HCT116 (cell line): ENCODE data around the gene TNNI3. TPM values are rescaled to one million over a fixed set of nuclear protein-coding genes. Genes with fewer than 3 reads are reported as not detected.
A peak's percentile ranks its signal among the peaks of the same experiment; 100 is the strongest.

Experiments
- ATAC-seq: fragments of 200-7000 bp; cut with Tn5 transposase; 2 replicates; pipeline ENCODE4 v1.9.1; 2020; ENCODE audit warnings: mild to moderate bottlenecking, moderate library complexity
- BruUV-seq: library from RNA; stranded (reverse); fragments of 400-500 nt; replicated peaks from 2 replicates; lab custom pipeline; 2021; lab: Mats Ljungman, UMichigan
- CTCF ChIA-PET: fragments of 300-600 bp; sonication (Branson Sonifier 250); formaldehyde crosslinking; loops from one replicate; lab custom pipeline; 2021; ENCODE audit warnings: antibody characterized with exemption; lab: Charles Lee
- POLR2A ChIA-PET: fragments of 300-600, 350-600 bp; sonication (Branson Sonifier 250); formaldehyde crosslinking; loops from one replicate; lab custom pipeline; 2021; ENCODE audit warnings: antibody characterized with exemption; lab: Charles Lee
- RAD21 ChIA-PET, 2 experiments: fragments of 300-600 bp; sonication (Branson Sonifier 250); formaldehyde crosslinking; loops; one replicate each; lab custom pipeline; 2023; ENCODE audit warnings: low total read pairs in 2 of 2; ENCODE audit not compliant: uncharacterized antibody in 2 of 2, unreplicated experiment in 2 of 2, low non-redundant PET in 1 of 2; lab: Charles Lee
- DNase-seq: peaks from one replicate; pipeline ENCODE4 v3.0.0-alpha.2; 2010; ENCODE audit warnings: low read depth, low spot score
- H2AFZ ChIP-seq: fragments of 200-600 bp; shearing (Covaris generic), sonication (generic); 2 replicates; pipeline ENCODE4 v1.6.1; 2017; ENCODE audit warnings: low read depth, mixed run types, mixed read lengths, antibody characterized with exemption, low read length; ENCODE audit not compliant: poor library complexity, severe bottlenecking
- H3K27ac ChIP-seq: 2 replicates; pipeline ENCODE4 v1.5.1; 2012; ENCODE audit warnings: low read depth, low read length
- H3K27me3 ChIP-seq: fragments of 200-600 bp; sonication (generic); 2 replicates; pipeline ENCODE4 v1.6.1; 2016; ENCODE audit warnings: mixed run types, low read length, mixed read lengths; ENCODE audit not compliant: insufficient read depth
- H3K36me3 ChIP-seq, 2 experiments: fragments of 200-500 bp in 1 of 2; fragments of 200-600 bp in 1 of 2; sonication (Bioruptor generic) in 1 of 2; sonication (generic) in 1 of 2; 2 replicates each; pipeline versions ENCODE4 v1.5.1 to v1.6.1; 2014 to 2016; ENCODE audit warnings: low read length in 2 of 2, inconsistent platforms in 1 of 2, mixed read lengths in 1 of 2, mixed run types in 1 of 2; ENCODE audit not compliant: insufficient read depth in 2 of 2, control insufficient read depth in 1 of 2
- H3K4me1 ChIP-seq, 2 experiments: fragments of 200-600 bp in 1 of 2; sonication (generic) in 1 of 2; 2 replicates each; pipeline versions ENCODE4 v1.5.1 to v1.6.1; 2012 to 2017; ENCODE audit warnings: low read length in 2 of 2, inconsistent platforms in 1 of 2, mild to moderate bottlenecking in 1 of 2, mixed read lengths in 1 of 2, mixed run types in 1 of 2, moderate library complexity in 1 of 2; ENCODE audit not compliant: insufficient read depth in 2 of 2, control insufficient read depth in 1 of 2
- H3K4me2 ChIP-seq: fragments of 200-600 bp; sonication (generic); 2 replicates; pipeline ENCODE4 v1.6.1; 2017; ENCODE audit warnings: mixed run types, low read length, mixed read lengths
- H3K4me3 ChIP-seq, 2 experiments: fragments of 200-600 bp in 1 of 2; sonication (generic) in 1 of 2; replicated peaks in 1 of 2; 2 replicates each; pipeline ENCODE4 v1.5.1; 2011 to 2016; ENCODE audit warnings: low read length in 2 of 2, control low read depth in 1 of 2, low read depth in 1 of 2, mild to moderate bottlenecking in 1 of 2, mixed read lengths in 1 of 2, mixed run types in 1 of 2
- H3K79me2 ChIP-seq: fragments of 200-600 bp; sonication (generic); 2 replicates; pipeline ENCODE4 v1.6.1; 2017; ENCODE audit warnings: mild to moderate bottlenecking, mixed run types, low read length, moderate library complexity, mixed read lengths; ENCODE audit not compliant: insufficient read depth
- H3K9ac ChIP-seq: fragments of 200-600 bp; sonication (generic); 2 replicates; pipeline ENCODE4 v1.6.1; 2016; ENCODE audit warnings: low read length, mixed read lengths
- H3K9me2 ChIP-seq: fragments of 200-600 bp; sonication (generic), shearing (Covaris generic); 2 replicates; pipeline ENCODE4 v1.6.1; 2017; ENCODE audit warnings: mixed run types, mild to moderate bottlenecking, moderate library complexity; ENCODE audit not compliant: insufficient read depth
- H3K9me3 ChIP-seq, 2 experiments: fragments of 200-500 bp in 1 of 2; fragments of 200-600 bp in 1 of 2; sonication (Bioruptor generic) in 1 of 2; sonication (generic) in 1 of 2; 2 replicates each; pipeline ENCODE4 v1.6.1; 2014 to 2017; ENCODE audit warnings: low read length in 2 of 2, mixed read lengths in 2 of 2, inconsistent platforms in 1 of 2, low read depth in 1 of 2, mild to moderate bottlenecking in 1 of 2, mixed run types in 1 of 2, moderate library complexity in 1 of 2; ENCODE audit not compliant: control insufficient read depth in 1 of 2, insufficient read depth in 1 of 2
- H4K20me1 ChIP-seq: fragments of 200-600 bp; sonication (generic), shearing (Covaris generic); 2 replicates; pipeline ENCODE4 v1.6.1; 2017; ENCODE audit warnings: mixed run types, mild to moderate bottlenecking, moderate library complexity; ENCODE audit not compliant: insufficient read depth
- CBX3 ChIP-seq: IDR thresholded peaks from 2 replicates; pipeline ENCODE4 v1.6.1; 2012; ENCODE audit warnings: low read depth
- CEBPB ChIP-seq: IDR thresholded peaks from 2 replicates; pipeline ENCODE4 v1.6.1; 2012; ENCODE audit warnings: low read depth
- CTCF ChIP-seq, 3 experiments: fragments of 200-600 bp in 1 of 3; sonication (generic) in 1 of 3; IDR thresholded peaks in 2 of 3; conservative IDR thresholded peaks in 1 of 3; 2 replicates each; pipeline ENCODE4 v1.5.1; 2012 to 2017; ENCODE audit warnings: low read depth in 2 of 3, low read length in 2 of 3, antibody characterized with exemption in 1 of 3, borderline replicate concordance in 1 of 3, control low read depth in 1 of 3, mild to moderate bottlenecking in 1 of 3, mixed read lengths in 1 of 3, mixed run types in 1 of 3, moderate library complexity in 1 of 3; ENCODE audit not compliant: insufficient read depth in 1 of 3
- FOSL1 ChIP-seq: IDR thresholded peaks from 2 replicates; pipeline ENCODE4 v1.6.1; 2012; ENCODE audit warnings: low read depth
- MAX ChIP-seq: IDR thresholded peaks from 2 replicates; pipeline ENCODE4 v1.6.1; 2012
- POLR2A ChIP-seq: IDR thresholded peaks from 2 replicates; pipeline ENCODE4 v1.7.0; 2011; ENCODE audit warnings: borderline replicate concordance; ENCODE audit not compliant: insufficient read depth, insufficient read length; ENCODE audit errors: extremely low read depth
- POLR2AphosphoS5 ChIP-seq: IDR thresholded peaks from 2 replicates; pipeline ENCODE4 v1.6.1; 2011; ENCODE audit warnings: mild to moderate bottlenecking, low read depth, low read length, moderate library complexity
- REST ChIP-seq: IDR thresholded peaks from 2 replicates; pipeline ENCODE4 v1.6.1; 2012; ENCODE audit warnings: low read depth
- SIN3A ChIP-seq: IDR thresholded peaks from 2 replicates; pipeline ENCODE4 v1.6.1; 2012; ENCODE audit warnings: low read depth
- SRF ChIP-seq: IDR thresholded peaks from 2 replicates; pipeline ENCODE4 v1.6.1; 2012; ENCODE audit warnings: low read depth
- ZFX ChIP-seq: fragments of 450-650 bp; IDR thresholded peaks from 2 replicates; pipeline ENCODE4 v1.6.1; 2017
- intact Hi-C: fragments of 100-400 bp; cut with micrococcal nuclease; formaldehyde crosslinking; loops from 2 replicates; pipeline ENCODE4 v1.10.0; 2022
- total RNA-seq: library from RNA; stranded (reverse); gene quantifications from one replicate; pipeline ENCODE4 v1.2.1, GENCODE V29; 2021; ENCODE audit not compliant: unreplicated experiment
- TF ChIP-seq, protein P1 (sequence below): IDR thresholded peaks from 2 replicates; pipeline ENCODE4 v1.6.1; 2012
- TF ChIP-seq, protein P2 (sequence below): IDR thresholded peaks from 2 replicates; pipeline ENCODE4 v1.6.1; 2011; ENCODE audit warnings: mild to moderate bottlenecking, low read length, moderate library complexity; ENCODE audit not compliant: insufficient replicate concordance; ENCODE audit errors: extremely low read depth

The TNNI3 gene
- total RNA-seq, 1 experiment from 2014 or later = 42.1 TPM

DNA sequence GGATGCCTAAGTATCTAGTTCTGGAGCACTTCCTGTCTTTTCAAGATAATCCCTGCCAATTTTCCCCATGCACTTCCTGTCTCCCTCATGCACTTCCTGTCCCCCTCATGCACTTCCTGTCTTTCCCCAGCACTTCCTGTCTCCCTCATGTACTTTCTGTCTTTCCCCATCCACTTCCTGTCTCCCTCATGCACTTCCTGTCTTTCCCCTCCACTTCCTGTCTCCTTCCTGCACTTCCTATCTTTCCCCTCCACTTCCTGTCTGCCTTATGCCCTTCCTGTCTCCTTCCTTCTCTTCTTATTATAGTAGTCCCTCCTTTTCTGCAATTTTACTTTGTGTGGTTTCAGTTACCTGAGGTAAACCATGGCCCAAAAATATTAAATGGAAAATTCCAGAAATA lies 5.5 kb downstream of the TNNI3 start:
- Histone ChIP-seq H4K20me1 (no peaks in the 10 kb centered on the region), H3K4me3 (no peak overlapping the region; a peak in 1 of 4 replicates)
- BruUV-seq = no TSS peak
- no peak for TF ChIP-seq CTCF (IDR thresholded peaks at IDR 0.05 in 2 of 3, conservative IDR thresholded peaks at IDR 0.05 in 1 of 3; ENCODE audit: borderline replicate concordance in 1 of 3, insufficient read depth in 1 of 3, low read depth in 2 of 3, low read length in 2 of 3)
- TF ChIP-seq, protein P1, sequence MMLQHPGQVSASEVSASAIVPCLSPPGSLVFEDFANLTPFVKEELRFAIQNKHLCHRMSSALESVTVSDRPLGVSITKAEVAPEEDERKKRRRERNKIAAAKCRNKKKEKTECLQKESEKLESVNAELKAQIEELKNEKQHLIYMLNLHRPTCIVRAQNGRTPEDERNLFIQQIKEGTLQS = no peak
- peak; percentile 94 for TF ChIP-seq SRF
- TF ChIP-seq SIN3A = no peak
- no peak for TF ChIP-seq ZFX
- TF ChIP-seq POLR2AphosphoS5 = no peak
- no peak for TF ChIP-seq CEBPB
- TF ChIP-seq, protein P2, sequence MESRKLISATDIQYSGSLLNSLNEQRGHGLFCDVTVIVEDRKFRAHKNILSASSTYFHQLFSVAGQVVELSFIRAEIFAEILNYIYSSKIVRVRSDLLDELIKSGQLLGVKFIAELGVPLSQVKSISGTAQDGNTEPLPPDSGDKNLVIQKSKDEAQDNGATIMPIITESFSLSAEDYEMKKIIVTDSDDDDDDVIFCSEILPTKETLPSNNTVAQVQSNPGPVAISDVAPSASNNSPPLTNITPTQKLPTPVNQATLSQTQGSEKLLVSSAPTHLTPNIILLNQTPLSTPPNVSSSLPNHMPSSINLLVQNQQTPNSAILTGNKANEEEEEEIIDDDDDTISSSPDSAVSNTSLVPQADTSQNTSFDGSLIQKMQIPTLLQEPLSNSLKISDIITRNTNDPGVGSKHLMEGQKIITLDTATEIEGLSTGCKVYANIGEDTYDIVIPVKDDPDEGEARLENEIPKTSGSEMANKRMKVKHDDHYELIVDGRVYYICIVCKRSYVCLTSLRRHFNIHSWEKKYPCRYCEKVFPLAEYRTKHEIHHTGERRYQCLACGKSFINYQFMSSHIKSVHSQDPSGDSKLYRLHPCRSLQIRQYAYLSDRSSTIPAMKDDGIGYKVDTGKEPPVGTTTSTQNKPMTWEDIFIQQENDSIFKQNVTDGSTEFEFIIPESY = no peak
- no peak for TF ChIP-seq REST
- TF ChIP-seq POLR2A = no peak
- no peak for TF ChIP-seq CBX3
- no peak for TF ChIP-seq FOSL1
- TF ChIP-seq MAX = peak; percentile 75
- TF ChIP-seq, all 23 proteins: peak for 2
- Histone ChIP-seq H3K9me3 (no peaks in the 10 kb centered on the region), H3K79me2 (no peaks in the 10 kb centered on the region), H3K4me2 (peak overlapping the region; percentile 61), H3K27me3 (no peaks in the 10 kb centered on the region), H3K27ac (peak overlapping the region; percentile 72), H3K4me1 (peaks cover 17 to 52% of the 10 kb centered on the region in 2 experiments), H2AFZ (no peak overlapping the region), H3K9me2 (no peaks in the 10 kb centered on the region), H3K9ac (no peak overlapping the region), H3K36me3 (peaks cover 0 to 4% of the 10 kb centered on the region in 2 experiments; a peak in 1 of 4 replicates)
- DNase-seq (peak; percentile 65), ATAC-seq (peak; percentile 26; the same call in 1 of the 2 replicates)
- ChIA-PET RAD21 (no interaction called here), CTCF (interaction anchor here (1.0 to 1.2 kb wide), 2 partner anchors 8 to 11 kb away, joined by 3 to 5 read pairs; no protein-coding TSS in a partner anchor), POLR2A (no interaction called here)
- intact Hi-C loops = no loop called here
